HG03139 (cell line): ENCODE results near the gene TIMMDC1.

Experiments
- ATAC-seq: cut with Tn5 transposase; IDR thresholded peaks from one replicate; pipeline ENCODE4 v1.9.1; 2021; ENCODE audit not compliant: unreplicated experiment

Gene TIMMDC1, protein sequence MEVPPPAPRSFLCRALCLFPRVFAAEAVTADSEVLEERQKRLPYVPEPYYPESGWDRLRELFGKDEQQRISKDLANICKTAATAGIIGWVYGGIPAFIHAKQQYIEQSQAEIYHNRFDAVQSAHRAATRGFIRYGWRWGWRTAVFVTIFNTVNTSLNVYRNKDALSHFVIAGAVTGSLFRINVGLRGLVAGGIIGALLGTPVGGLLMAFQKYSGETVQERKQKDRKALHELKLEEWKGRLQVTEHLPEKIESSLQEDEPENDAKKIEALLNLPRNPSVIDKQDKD

GRCh38 chr3:119498186-119499011 lies at the start of gene TIMMDC1:
Gene TIMMDC1, plus strand, starts transcription at chr3:119498547. Its CDS starts 187 bp downstream, at chr3:119498734.
- peak; percentile 99 for ATAC-seq

DNA sequence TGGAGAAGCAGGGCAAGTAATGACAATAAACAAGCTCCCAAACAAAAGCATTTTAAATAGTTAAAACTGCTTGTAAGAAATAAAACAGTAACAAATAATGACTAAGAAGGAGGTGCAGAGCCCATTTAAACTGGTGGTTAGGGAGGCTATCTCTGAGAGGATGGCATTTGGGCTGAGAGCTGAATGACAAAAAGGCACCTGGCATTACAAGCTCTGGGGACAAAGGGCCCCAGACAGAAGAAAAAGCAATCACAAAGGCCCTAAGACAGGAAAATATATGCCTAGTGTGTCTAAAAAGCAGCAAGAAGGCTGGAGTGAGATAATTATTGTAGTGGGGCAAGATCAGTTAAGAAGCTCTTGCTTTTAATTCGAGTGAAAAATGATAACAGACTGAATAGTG lies 44.5 kb upstream of the TIMMDC1 start:
- no peak for ATAC-seq

- no peak for ATAC-seq
Measured at GRCh38 chr3:119456469-119456868, 41.9 kb upstream of the TIMMDC1 start.

DNA sequence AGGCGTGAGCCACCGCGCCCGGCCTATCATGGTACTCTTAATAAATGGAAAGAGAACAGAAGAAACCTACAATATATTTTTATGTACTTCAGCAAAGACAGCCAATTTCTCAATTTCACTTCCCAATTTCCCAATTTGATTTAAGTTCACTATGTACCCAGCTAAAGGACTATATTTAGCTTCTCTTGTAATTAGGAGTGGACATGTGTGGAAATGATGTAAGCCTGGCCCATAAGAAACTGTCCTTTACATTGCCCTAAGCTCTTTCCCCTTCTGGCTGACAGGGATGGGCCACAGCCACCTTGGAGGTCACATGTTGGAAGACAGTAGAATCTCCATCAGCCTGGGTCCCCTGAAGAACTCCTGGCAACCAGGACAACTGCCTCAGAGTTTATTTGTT lies 41.1 kb upstream of the TIMMDC1 start:
- no peak for ATAC-seq

- ATAC-seq: peak; percentile 87
Measured at GRCh38 chr3:119463171-119464169, 34.9 kb upstream of the TIMMDC1 start, which contains the start of gene TMEM39A. Gene TMEM39A, minus strand, starts transcription at chr3:119463615. Its CDS starts 1,541 bp downstream, at chr3:119462074.

DNA sequence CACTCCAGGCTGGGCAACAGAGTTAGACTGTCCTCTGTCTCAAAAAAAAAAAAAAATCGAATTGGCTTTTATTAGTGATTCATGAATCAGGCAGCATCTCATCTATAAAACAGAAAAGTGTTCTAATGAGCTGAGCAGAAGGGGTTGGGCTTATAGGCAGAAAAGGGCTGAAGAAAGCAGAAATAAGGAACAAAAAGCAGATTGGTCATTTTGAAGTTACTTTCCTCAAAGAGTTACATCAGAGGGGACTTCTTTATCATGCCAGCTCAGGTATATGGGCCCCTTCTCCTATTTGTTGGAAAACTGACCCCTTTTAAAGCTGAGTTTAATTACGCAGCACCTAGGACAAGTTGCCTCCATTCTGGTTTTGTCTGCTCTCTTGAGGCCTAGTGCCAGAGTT lies 30.3 kb upstream of the TIMMDC1 start:
- ATAC-seq: no peak

DNA sequence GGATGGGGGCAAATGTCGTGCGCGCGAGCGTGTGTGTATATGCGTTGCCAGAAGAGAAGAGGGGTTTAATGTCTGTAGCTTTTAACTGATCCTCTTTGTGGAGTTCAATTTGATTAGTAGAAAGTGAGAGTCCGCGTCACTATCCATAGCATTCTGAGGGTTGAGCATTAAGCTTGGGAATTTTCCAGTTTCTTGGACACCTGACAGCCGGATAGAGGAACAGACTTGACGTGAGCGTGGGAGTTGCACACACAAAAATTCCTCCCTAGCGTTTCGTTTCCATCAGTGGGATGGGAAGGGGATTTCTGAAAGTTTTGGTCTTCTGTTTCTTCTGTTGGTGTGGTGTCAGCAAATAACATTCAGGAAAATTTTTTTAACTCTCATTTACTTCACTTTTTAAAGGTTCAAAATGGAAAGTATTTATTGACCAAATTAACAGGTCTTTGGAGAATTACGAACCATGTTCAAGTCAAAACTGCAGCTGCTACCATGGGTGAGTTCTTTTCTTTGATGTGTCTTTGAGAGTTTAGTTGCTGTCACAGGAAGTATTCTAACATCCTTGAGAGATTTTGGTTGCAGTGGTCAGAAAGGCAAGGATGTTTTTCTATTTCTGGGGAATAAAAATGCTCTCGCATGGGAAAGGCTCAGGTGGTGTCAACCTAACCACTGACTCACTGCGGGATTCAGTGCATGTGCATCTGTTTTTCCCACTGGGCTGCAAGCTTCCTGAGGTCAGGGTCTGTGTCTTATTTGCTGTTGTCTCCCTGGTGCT lies 28.7 kb upstream of the TIMMDC1 start:
- no peak for ATAC-seq

DNA sequence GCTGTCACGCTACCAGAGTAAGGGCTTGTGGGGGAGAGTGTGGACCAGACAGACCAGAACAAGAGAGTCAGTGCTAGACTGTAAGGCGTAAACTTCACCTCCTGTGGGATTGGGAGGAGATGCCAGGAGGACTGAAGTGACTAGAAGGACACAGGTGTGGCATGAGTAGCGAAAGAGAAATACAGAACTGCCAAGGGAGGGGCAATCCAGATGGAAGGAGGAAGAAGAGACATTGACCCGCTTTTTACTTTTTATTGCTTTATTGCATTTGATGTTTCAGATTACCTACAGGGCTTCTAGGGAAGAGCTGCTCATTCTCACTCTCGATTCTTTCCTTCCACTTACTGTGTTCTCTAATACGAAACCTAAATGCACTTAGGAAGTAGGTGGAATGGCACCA lies 27.5 kb upstream of the TIMMDC1 start:
- ATAC-seq: no peak

GRCh38 chr3:119481079-119481478 lies 17.3 kb upstream of the TIMMDC1 start:
- no peak for ATAC-seq

- no peak for ATAC-seq
Measured at GRCh38 chr3:119483101-119483500, 15.2 kb upstream of the TIMMDC1 start.

DNA sequence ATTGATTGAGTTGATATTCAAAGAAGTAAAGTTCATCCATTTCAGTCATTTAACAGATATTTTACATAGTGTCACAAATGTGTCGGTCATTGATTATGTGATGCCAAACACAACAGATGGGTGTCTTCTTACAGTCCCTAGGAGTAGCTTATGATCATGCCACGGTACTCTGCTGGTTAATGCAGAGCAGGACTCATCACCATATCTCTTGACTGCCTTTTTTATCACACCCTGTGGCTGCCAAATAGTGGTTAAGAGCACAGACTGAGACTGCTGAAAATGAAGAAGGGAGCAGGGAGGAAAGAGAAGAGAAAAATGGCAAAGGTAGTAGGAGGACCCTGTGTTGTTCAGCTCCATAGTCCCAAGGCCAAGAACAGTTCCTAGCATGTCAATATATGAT lies 12.8 kb upstream of the TIMMDC1 start:
- ATAC-seq: no peak

DNA sequence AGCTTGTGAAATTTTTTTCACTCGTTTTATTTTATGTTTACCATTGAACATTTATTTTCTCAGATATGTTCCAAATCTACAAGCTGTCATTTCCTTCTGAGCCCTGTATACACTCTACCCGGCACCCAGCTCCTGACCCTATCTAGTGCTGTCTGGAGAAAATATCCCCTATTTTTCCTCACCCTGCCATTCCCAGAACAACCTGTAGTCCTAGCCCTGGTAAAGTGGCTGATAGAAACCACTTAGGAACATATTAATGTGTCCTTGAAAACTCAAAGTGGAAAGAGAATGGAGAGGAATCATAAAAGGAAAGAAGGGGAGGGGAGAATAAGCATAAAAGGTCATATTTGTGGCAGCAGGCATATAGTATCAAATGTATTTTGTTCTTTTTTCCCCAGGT lies 8.2 kb upstream of the TIMMDC1 start:
- ATAC-seq: no peak

- no peak for ATAC-seq
Measured at GRCh38 chr3:119492128-119492527, 6.2 kb upstream of the TIMMDC1 start.

DNA sequence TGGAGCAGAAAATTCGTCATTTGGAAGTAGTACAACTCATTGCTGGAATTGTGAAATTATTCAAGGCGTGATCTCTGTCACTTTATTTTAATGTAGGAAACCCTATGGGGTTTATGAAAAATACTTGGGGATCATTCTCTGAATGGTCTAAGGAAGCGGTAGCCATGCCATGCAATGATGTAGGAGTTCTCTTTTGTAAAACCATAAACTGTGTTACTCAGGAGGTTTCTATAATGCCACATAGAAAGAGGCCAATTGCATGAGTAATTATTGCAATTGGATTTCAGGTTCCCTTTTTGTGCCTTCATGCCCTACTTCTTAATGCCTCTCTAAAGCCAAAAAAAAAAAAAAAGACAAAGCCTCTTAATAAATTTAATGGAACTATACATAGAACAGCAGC lies 5.5 kb upstream of the TIMMDC1 start:
- no peak for ATAC-seq

DNA sequence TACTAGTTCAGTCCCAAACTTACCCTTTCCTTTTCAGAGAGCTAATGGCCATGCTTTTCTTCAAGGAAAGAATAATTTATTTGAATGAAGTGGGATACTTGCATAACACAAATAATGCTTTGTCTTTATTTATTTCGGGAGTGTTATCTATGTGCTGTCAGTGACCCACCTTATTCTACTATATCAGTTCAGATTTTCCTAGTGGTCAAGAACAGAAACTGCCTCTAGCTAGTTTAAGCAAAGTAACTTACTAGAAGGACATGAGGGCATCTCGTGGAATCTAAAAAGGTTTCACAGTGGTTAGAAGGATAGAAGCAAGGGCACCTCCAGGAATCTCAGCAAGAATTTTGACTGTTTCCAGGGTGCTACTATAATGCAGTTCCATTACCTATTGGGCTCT lies 3.8 kb upstream of the TIMMDC1 start:
- ATAC-seq: no peak

DNA sequence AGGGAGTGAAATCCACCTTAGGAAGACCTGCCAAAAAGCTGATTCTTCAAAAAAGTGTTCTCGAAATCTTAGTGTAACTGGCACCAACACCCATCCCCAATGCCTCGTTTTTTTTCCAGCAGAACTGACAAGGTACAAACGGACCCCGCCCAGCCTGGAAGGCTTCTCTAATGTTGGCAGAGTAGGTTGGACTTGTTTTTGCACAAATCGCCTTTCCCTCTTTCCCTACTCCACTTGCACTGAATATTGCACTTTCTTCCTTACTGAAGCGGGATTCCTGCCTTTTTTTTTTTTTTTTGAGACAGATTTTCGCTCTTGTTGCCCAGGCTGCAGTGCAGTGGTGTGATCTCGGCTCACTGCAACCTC lies 544 bp upstream of the TIMMDC1 start:
- peak; percentile 7 for ATAC-seq

DNA sequence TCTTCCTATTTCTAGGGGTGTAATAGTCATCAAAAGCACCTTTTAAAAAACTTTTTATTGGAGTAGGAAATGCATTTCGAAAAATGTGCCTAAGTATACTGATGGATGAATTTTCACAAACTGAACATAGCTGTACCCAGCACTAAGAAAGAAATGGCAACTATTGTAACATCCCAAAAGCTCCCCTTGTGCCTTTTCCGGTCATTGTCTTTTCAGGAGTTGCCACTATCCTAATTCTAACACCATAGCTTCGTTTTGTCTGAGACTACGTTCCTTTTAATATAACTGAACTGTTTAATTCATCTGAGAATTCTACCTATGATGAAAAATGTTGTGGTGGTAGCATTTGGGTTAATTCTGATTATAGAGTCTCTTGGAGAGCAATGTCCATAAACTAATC lies 1.9 kb downstream of the TIMMDC1 start:
- no peak for ATAC-seq

DNA sequence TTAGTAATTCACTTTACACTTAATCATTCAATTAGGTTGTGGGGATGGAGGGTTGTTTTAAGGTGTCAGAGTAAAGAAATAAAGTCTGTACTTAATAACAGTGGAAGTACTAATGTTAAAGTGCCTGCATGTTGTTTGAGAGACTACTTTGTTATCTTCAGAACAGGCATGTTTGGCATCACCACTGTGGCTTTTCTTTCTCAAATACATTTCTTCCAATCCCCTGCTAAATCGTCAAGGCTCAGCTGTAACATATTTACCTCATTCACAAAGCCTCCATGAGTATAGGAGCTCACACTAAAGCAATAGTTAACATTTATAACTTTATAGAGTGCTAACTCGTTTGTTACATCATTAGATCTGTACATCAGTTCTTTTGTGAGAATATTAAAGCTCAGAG lies 2.6 kb downstream of the TIMMDC1 start:
- no peak for ATAC-seq

GRCh38 chr3:119506631-119507030 lies 8.3 kb downstream of the TIMMDC1 start:
- ATAC-seq: no peak

- ATAC-seq: no peak
Measured at GRCh38 chr3:119507404-119507803, 9.1 kb downstream of the TIMMDC1 start.
